Heart right ventricle (tissue), 16 donors: ENCODE data around the gene PARD6G. TPM values are rescaled to one million over a fixed set of nuclear protein-coding genes. Genes with fewer than 3 reads are reported as not detected.

ENCODE experiments used
- ATAC-seq, 8 donors: fragments of 200-7000 bp; cut with Tn5 transposase; one replicate each; pipeline ENCODE4 v1.9.1; 2020; ENCODE audit warnings: mild to moderate bottlenecking in 8 of 8, moderate library complexity in 8 of 8, moderate number of reproducible peaks in 1 of 8
- DNase-seq, 2 donors: peaks; one replicate each; pipeline ENCODE4 v3.0.0-alpha.2; 2020
- H3K27ac ChIP-seq, 10 donors: fragments of 200-600 bp; sonication (generic) in 2 of 10; one replicate each; pipeline versions ENCODE4 v1.5.0 to v1.8.0; 2020 to 2022; ENCODE audit warnings: mild to moderate bottlenecking in 3 of 10
- H3K27me3 ChIP-seq, 7 donors: fragments of 200-600 bp; one replicate each; pipeline ENCODE4 v1.8.0; 2021 to 2022; ENCODE audit warnings: mild to moderate bottlenecking in 2 of 7
- H3K36me3 ChIP-seq, 9 donors: fragments of 200-600 bp; sonication (generic) in 1 of 9; one replicate each; pipeline versions ENCODE4 v1.5.0 to v1.8.0; 2020 to 2022; ENCODE audit warnings: mild to moderate bottlenecking in 2 of 9
- H3K4me1 ChIP-seq, 9 donors: fragments of 200-600 bp; sonication (generic) in 1 of 9; one replicate each; pipeline versions ENCODE4 v1.5.0 to v1.8.0; 2020 to 2022; ENCODE audit warnings: mild to moderate bottlenecking in 4 of 9
- H3K4me3 ChIP-seq, 10 donors: fragments of 200-600 bp; sonication (generic) in 2 of 10; one replicate each; pipeline versions ENCODE4 v1.5.0 to v1.8.0; 2020 to 2022; ENCODE audit warnings: mild to moderate bottlenecking in 7 of 10, moderate library complexity in 2 of 10
- H3K9me3 ChIP-seq, 11 donors: fragments of 200-600 bp in 10 of 11; sonication (generic) in 2 of 11; one replicate each; pipeline versions ENCODE4 v1.5.0 to v1.8.0; 2013 to 2022; ENCODE audit warnings: mild to moderate bottlenecking in 2 of 11, control low read depth in 1 of 11, moderate library complexity in 1 of 11
- WGBS, 2 donors: extraction: QIAGEN DNeasy Blood & Tissue Kit; methylation state at CpG; one replicate each; pipeline ENCODE4 v1.1.7; 2013; ENCODE audit warnings: inconsistent platforms in 1 of 2; 5-methylcytosine and 5-hydroxymethylcytosine counted together
- intact Hi-C, 10 donors: fragments of 100-400 bp; cut with DNase I; formaldehyde crosslinking; loops; one replicate each; pipeline versions ENCODE4 v1.11.1 to v1.14.2; 2022
- polyA plus RNA-seq, 2 donors: library from polyadenylated mRNA; stranded (reverse); fragments of 200-250 nt; gene quantifications; one replicate each; pipeline ENCODE4 v1.2.3, GENCODE V29; 2013
- total RNA-seq, 10 donors: library from RNA; stranded (reverse); fragmentation: NEBNext Ultra II Directional in 3 of 10; extraction: Animal tissue kit (Norgen Biotek cat#: 25700) in 3 of 10; gene quantifications; one replicate each; pipeline versions ENCODE4 v1.2.1 to v1.2.4, GENCODE V29; 2021 to 2023
- TF ChIP-seq, protein P1 (sequence below), 9 donors: fragments of 200-600 bp; sonication (generic) in 2 of 9; IDR thresholded peaks; one replicate each; pipeline versions ENCODE4 v1.5.0 to v1.8.0; 2021 to 2022; ENCODE audit warnings: antibody characterized with exemption in 9 of 9, mild to moderate bottlenecking in 5 of 9, moderate library complexity in 1 of 9
- donor health status: Arrhythmogenic right ventricular cardiomyopathy.
- donor health status: ischemic (EF 13 %, LVEDD 7.1; RV severe dilation, severe dysfunction).
- donor health status: healthy with polysubstance abuse.
- donor health status: DM: no; HTN: yes; CAD: no.
- donor health status: DM: no; HTN: no; CAD: no.
- donor health status: ischemic (EF 25% LVEDD 6.9; RV normal size, moderate dysfunction).
- donor health status: ischemic (EF 25% LVEDD 5.7; RV mildly dilated, moderate dysfunction).
- donor health status: healthy.
- donor health status: DM: yes; HTN: yes; CAD: no.
- donor health status: Ischemic cardiomyopathy.
- donor health status: ischemic (EF 35%, LVEDD 5.7; RV mildly dilated, moderate dysfunction).
- donor health status: nonischemic (EF 11% LVEDD 7.7; RV severe dilation, severe dysfunction).
- donor health status: DM: yes; HTN: yes; CAD: no.
- donor health status: PGD.
- donor health status: ischemic (EF 29% LVEDD 5.4; RV normal size, mild dysfunction).
- donor health status: nonischemic (EF 23%, LVEDD 6.1; RV moderate dilation, normal function).

Gene PARD6G
- total and polyA plus RNA-seq, 12 donors, result 0.77 to 3.8 (median 2.6) TPM

DNA sequence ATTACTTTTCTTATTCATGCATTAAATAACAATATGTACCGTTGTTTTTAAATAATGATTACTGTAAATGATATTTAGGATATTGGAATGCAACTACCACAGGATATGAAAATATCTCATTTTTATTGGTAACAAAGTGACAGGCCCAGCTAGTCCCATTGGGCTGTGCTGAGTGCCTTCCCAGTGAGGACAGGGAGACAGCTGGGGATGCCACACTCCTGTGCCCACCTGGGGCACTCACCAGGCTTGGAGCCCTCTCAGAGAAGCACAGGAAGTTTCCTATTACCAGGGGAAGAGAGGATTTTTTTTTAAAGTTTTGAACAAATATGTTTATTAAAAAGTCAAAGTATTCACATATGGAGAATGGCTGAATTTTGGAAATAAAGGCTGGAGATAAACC lies 48.9 kb downstream of the PARD6G start:
- Histone ChIP-seq H3K4me1 (peaks cover 0 to 10% (median 0%) of the 10 kb centered on the region in 9 donors), H3K4me3 (no peak overlapping the region), H3K36me3 (no peaks in the 10 kb centered on the region), H3K27ac (no peak overlapping the region), H3K9me3 (no peaks in the 10 kb centered on the region), H3K27me3 (peaks cover 0 to 19% (median 0%) of the 10 kb centered on the region in 7 donors)
- intact Hi-C loops, result no loop called here
- ATAC-seq, result no peak
- TF ChIP-seq, protein P1, sequence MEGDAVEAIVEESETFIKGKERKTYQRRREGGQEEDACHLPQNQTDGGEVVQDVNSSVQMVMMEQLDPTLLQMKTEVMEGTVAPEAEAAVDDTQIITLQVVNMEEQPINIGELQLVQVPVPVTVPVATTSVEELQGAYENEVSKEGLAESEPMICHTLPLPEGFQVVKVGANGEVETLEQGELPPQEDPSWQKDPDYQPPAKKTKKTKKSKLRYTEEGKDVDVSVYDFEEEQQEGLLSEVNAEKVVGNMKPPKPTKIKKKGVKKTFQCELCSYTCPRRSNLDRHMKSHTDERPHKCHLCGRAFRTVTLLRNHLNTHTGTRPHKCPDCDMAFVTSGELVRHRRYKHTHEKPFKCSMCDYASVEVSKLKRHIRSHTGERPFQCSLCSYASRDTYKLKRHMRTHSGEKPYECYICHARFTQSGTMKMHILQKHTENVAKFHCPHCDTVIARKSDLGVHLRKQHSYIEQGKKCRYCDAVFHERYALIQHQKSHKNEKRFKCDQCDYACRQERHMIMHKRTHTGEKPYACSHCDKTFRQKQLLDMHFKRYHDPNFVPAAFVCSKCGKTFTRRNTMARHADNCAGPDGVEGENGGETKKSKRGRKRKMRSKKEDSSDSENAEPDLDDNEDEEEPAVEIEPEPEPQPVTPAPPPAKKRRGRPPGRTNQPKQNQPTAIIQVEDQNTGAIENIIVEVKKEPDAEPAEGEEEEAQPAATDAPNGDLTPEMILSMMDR (IDR thresholded peaks at IDR 0.05), result no peak
- 86 to 95% methylated on average over 1 of the region's 1 CpG for WGBS, 2 donors
- no peak for DNase-seq

DNA sequence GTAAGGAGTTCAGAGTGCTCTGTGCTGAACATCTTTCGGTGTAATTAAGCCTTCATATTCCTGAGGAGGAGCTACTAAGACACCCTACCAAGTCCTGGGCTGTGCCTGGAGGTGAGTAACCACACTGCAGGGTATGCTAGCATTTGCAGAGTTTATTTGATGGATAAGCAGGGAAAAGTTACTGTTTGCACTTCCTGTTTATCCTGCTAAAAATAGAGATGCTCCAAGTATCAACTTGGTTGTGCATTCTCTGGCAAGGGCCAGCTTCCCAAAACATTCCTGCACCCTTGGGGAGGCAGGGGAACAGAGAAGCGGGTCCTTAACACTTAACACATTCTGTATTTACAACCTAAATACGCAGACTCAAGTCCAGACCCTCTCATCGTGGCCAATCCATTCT lies 49.8 kb downstream of the PARD6G start:
- DNase-seq, result no peak
- WGBS, 2 donors, result 65 to 73% methylated on average over 4 of the region's 4 CpGs
- Histone ChIP-seq H3K9me3 (no peaks in the 10 kb centered on the region), H3K4me3 (no peak overlapping the region), H3K36me3 (no peaks in the 10 kb centered on the region), H3K4me1 (peaks cover 0 to 10% (median 0%) of the 10 kb centered on the region in 9 donors), H3K27me3 (peaks cover 0 to 22% (median 0%) of the 10 kb centered on the region in 7 donors), H3K27ac (peak overlapping the region in 1 of 10 donors; percentile 55)
- intact Hi-C loops, result no loop called here
- TF ChIP-seq, protein P1 (IDR thresholded peaks at IDR 0.05), result no peak
- peak in 1 of 8 donors; percentile 12 for ATAC-seq

DNA sequence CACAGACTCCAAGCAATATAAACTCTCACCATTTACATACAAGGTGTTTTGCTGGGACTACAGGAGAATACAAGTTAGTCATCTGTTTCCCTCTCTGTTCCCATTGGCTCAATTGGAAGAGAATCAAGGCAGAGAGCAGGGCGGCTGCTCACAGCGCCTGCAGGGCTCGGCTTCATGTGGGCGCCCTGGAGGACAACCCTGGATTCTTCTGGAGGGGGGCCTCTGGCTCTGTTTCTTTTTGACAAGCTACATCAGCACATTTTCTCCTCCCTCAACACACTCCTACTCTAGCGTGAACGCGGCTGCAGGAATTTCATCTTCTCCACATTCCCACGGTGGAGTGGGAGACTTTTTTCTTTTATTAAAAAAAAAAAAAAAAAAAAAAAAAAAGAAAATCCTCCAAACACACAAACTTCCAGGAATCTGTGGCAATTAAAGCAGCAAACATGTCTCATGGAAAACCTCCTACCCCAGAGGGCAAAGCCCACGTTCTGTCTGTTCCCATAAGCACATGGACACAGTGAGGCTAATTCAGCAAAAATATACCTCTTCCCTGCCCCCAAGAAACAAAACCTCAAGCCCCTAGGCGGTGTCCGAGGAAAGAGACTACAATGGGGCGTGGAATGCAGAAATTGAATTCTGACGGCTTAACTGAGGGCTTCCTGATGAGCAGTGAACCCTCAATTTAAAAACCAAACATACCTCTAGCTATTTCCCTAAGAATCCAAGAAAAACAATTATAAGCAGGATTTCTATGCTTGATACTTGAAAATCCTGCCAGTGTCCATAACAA lies 50.6 kb downstream of the PARD6G start:
- DNase-seq, result no peak
- intact Hi-C loops, result no loop called here

DNA sequence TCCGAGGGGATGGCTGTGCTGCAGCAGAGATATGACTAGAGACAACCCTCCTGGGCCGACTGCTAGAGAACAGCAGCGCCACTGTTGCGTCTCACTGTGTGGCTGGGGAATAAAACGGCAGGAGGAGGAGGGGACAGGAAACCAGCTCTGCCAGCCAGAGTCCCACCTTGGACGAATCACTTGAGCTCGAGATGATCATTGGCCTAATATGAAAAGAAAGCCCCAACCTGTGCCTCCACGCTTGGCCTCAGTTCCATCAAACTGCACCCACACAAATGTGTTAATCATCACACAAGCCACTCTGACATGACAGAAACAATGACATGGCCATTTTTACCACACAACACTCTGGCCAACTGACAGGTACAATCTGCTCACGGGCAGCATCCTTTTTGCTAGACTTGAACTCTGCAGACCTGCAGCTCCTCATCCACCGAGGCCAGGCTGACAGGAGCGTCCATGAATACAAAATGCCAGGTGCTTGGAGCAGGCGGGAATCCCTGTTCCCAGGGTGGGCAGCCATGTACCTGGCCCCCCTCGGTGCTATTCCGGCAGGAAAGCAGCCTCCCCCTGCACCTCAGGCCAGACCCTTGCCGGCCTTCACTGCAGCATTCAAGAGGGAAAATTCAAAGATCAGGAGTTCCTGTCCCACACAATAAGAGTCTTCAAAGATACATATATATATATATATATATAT lies 52.3 kb downstream of the PARD6G start:
- Histone ChIP-seq H3K9me3 (no peaks in the 10 kb centered on the region), H3K4me1 (peaks cover 0 to 10% (median 0%) of the 10 kb centered on the region in 9 donors), H3K4me3 (no peak overlapping the region), H3K36me3 (no peaks in the 10 kb centered on the region), H3K27ac (no peak overlapping the region), H3K27me3 (peaks cover 0 to 18% (median 0%) of the 10 kb centered on the region in 7 donors)
- WGBS, 2 donors, result 74 to 76% methylated on average over 15 of the region's 15 CpGs
- TF ChIP-seq, protein P1 (IDR thresholded peaks at IDR 0.05), result no peak
- DNase-seq (no peak), ATAC-seq (no peak)
- intact Hi-C loops, result no loop called here

More for the DNA sequence above, 50.6 kb downstream of the PARD6G start:
- TF ChIP-seq, protein P1 (IDR thresholded peaks at IDR 0.05), result no peak
- peak overlapping the region in 1 of 10 donors; percentile 55 for H3K27ac ChIP-seq
- H3K4me3 ChIP-seq, result no peak overlapping the region
- peaks cover 0 to 22% (median 0%) of the 10 kb centered on the region in 7 donors for H3K27me3 ChIP-seq
- peak in 6 of 8 donors; percentile 36 to 74 (median 46) for ATAC-seq
- peaks cover 0 to 10% (median 0%) of the 10 kb centered on the region in 9 donors for H3K4me1 ChIP-seq
- 57 to 59% methylated on average over 13 of the region's 13 CpGs for WGBS, 2 donors
- no peaks in the 10 kb centered on the region for H3K36me3 ChIP-seq
- no peaks in the 10 kb centered on the region for H3K9me3 ChIP-seq
